Liver (tissue), 9 donors: Measurements from ENCODE around the gene PKP1. TPM values are rescaled to one million over a fixed set of nuclear protein-coding genes. Genes with fewer than 3 reads are reported as not detected.

ENCODE experiments used
- DNase-seq: peaks from one replicate; pipeline ENCODE4 v3.0.0-alpha.2; 2017; ENCODE audit warnings: low spot score
- H3K27ac ChIP-seq, 2 donors: one replicate each; pipeline ENCODE4 v1.7.0; 2013; ENCODE audit warnings: inconsistent platforms in 2 of 2, low read length in 2 of 2, control low read depth in 1 of 2, low read depth in 1 of 2, mild to moderate bottlenecking in 1 of 2
- H3K27me3 ChIP-seq, 4 donors: one replicate each; pipeline versions ENCODE4 v1.6.1 to v1.7.0; 2013; ENCODE audit warnings: low read length in 3 of 4, inconsistent platforms in 1 of 4, mild to moderate bottlenecking in 1 of 4, moderate library complexity in 1 of 4; ENCODE audit not compliant: control insufficient read depth in 4 of 4, insufficient read depth in 4 of 4
- H3K36me3 ChIP-seq, 4 donors: one replicate each; pipeline versions ENCODE4 v1.6.1 to v1.7.0; 2013; ENCODE audit warnings: low read length in 3 of 4, mild to moderate bottlenecking in 3 of 4, low read depth in 1 of 4, moderate library complexity in 1 of 4; ENCODE audit not compliant: control insufficient read depth in 4 of 4, insufficient read depth in 3 of 4
- H3K4me1 ChIP-seq, 4 donors: one replicate each; pipeline versions ENCODE4 v1.6.1 to v1.7.0; 2013; ENCODE audit warnings: low read length in 3 of 4, mild to moderate bottlenecking in 3 of 4, moderate library complexity in 1 of 4; ENCODE audit not compliant: control insufficient read depth in 4 of 4, insufficient read depth in 4 of 4
- H3K4me3 ChIP-seq, 3 donors: one replicate each; pipeline versions ENCODE4 v1.6.1 to v1.7.0; 2013; ENCODE audit warnings: low read length in 3 of 3, control low read depth in 1 of 3, low read depth in 1 of 3, mild to moderate bottlenecking in 1 of 3
- H3K9ac ChIP-seq, 2 donors: one replicate each; pipeline ENCODE4 v1.7.0; 2013; ENCODE audit warnings: low read length in 2 of 2, mild to moderate bottlenecking in 2 of 2, moderate library complexity in 2 of 2, control low read depth in 1 of 2, low read depth in 1 of 2
- H3K9me3 ChIP-seq, 4 donors: one replicate each; pipeline versions ENCODE4 v1.6.1 to v1.7.0; 2013; ENCODE audit warnings: low read length in 3 of 4; ENCODE audit not compliant: control insufficient read depth in 4 of 4
- EGR1 ChIP-seq, 2 donors: IDR thresholded peaks; 2 replicates each; pipeline ENCODE4 v1.6.1; 2016 to 2018; ENCODE audit warnings: antibody characterized with exemption in 2 of 2, low read depth in 2 of 2
- FOXA1 ChIP-seq: IDR thresholded peaks from 2 replicates; pipeline ENCODE4 v1.6.1; 2016; ENCODE audit warnings: antibody characterized with exemption
- FOXA2 ChIP-seq: IDR thresholded peaks from 2 replicates; pipeline ENCODE4 v1.6.1; 2016; ENCODE audit warnings: antibody characterized with exemption
- GABPA ChIP-seq, 2 donors: IDR thresholded peaks in 1 of 2; conservative IDR thresholded peaks in 1 of 2; 2 replicates each; pipeline ENCODE4 v1.6.1; 2016; ENCODE audit warnings: antibody characterized with exemption in 2 of 2, mild to moderate bottlenecking in 1 of 2, moderate library complexity in 1 of 2
- HNF4A ChIP-seq, 2 donors: conservative IDR thresholded peaks; 2 replicates each; pipeline ENCODE4 v1.6.1; 2016; ENCODE audit warnings: antibody characterized with exemption in 2 of 2, mild to moderate bottlenecking in 2 of 2
- HNF4G ChIP-seq: IDR thresholded peaks from 2 replicates; pipeline ENCODE4 v1.6.1; 2016; ENCODE audit warnings: antibody characterized with exemption
- JUND ChIP-seq, 2 donors: IDR thresholded peaks; 2 replicates each; pipeline ENCODE4 v1.6.1; 2016; ENCODE audit warnings: antibody characterized with exemption in 2 of 2
- MAX ChIP-seq: IDR thresholded peaks from 2 replicates; pipeline ENCODE4 v1.6.1; 2016; ENCODE audit warnings: antibody characterized with exemption
- NR2F2 ChIP-seq: IDR thresholded peaks from 2 replicates; pipeline ENCODE4 v1.6.1; 2016; ENCODE audit warnings: antibody characterized with exemption
- RAD21 ChIP-seq, 2 donors: IDR thresholded peaks; 2 replicates each; pipeline ENCODE4 v1.6.1; 2016; ENCODE audit warnings: antibody characterized with exemption in 2 of 2, mild to moderate bottlenecking in 2 of 2
- REST ChIP-seq: IDR thresholded peaks from 2 replicates; pipeline ENCODE4 v1.6.1; 2016; ENCODE audit warnings: antibody characterized with exemption, mild to moderate bottlenecking
- RXRA ChIP-seq, 2 donors: IDR thresholded peaks; 2 replicates each; pipeline ENCODE4 v1.6.1; 2017 to 2018; ENCODE audit warnings: antibody characterized with exemption in 2 of 2, mild to moderate bottlenecking in 1 of 2
- SP1 ChIP-seq: IDR thresholded peaks from 2 replicates; pipeline ENCODE4 v1.6.1; 2018; ENCODE audit warnings: antibody characterized with exemption, mild to moderate bottlenecking
- TAF1 ChIP-seq: conservative IDR thresholded peaks from 2 replicates; pipeline ENCODE4 v1.6.1; 2016; ENCODE audit warnings: antibody characterized with exemption, mild to moderate bottlenecking
- YY1 ChIP-seq: IDR thresholded peaks from 2 replicates; pipeline ENCODE4 v1.6.1; 2016; ENCODE audit warnings: antibody characterized with exemption, mild to moderate bottlenecking
- ZBTB33 ChIP-seq: IDR thresholded peaks from 2 replicates; pipeline ENCODE4 v1.6.1; 2016; ENCODE audit warnings: antibody characterized with exemption
- WGBS: extraction: QIAGEN DNeasy Blood & Tissue Kit; methylation state at CpG from one replicate; pipeline ENCODE4 v1.1.7; 2013; 5-methylcytosine and 5-hydroxymethylcytosine counted together
- polyA plus RNA-seq, 2 donors: library from polyadenylated mRNA; stranded (reverse) in 1 of 2; unstranded in 1 of 2; fragments of 200-250 nt in 1 of 2; fragments of >200 nt in 1 of 2; fragmentation: Nextera tagmentation in 1 of 2; extraction: Ambion mirVana in 1 of 2; gene quantifications; one replicate each; pipeline versions ENCODE4 v1.2.1 to v1.2.3, GENCODE V29; 2013 to 2015
- total RNA-seq, 2 donors: library from RNA; depleted of rRNA; stranded (reverse); fragments of >200 nt; gene quantifications; one replicate each; pipeline ENCODE4 v1.2.3, GENCODE V29; 2014
- TF ChIP-seq, protein P1 (sequence below): fragments of 150-350 bp; IDR thresholded peaks from 2 replicates; pipeline ENCODE4 v1.5.1; 2017; ENCODE audit warnings: improper control_type of control experiment, low read depth, low read length; ENCODE audit not compliant: missing input control
- TF ChIP-seq, protein P2 (sequence below): IDR thresholded peaks from 2 replicates; pipeline ENCODE4 v1.6.1; 2016; ENCODE audit warnings: antibody characterized with exemption
- donor health status: healthy.
- donor health status: healthy.
- donor health status: healthy.
- donor health status: healthy.
- donor health status: healthy.

The PKP1 gene
- total and polyA plus RNA-seq, 4 donors: 0.01 TPM; not detected in 3

GRCh38 chr1:201307760-201308499 lies 24.6 kb downstream of the PKP1 start (continued):
- TF ChIP-seq REST: no peak
- no peak for TF ChIP-seq RXRA (IDR thresholded peaks at IDR 0.05)
- TF ChIP-seq FOXA2: no peak
- TF ChIP-seq TAF1: no peak

GRCh38 chr1:201309416-201309815 lies 26.1 kb downstream of the PKP1 start:
- DNase-seq: peak; percentile 51
- WGBS: 2% methylated on average over 9 of the region's 9 CpGs
- Histone ChIP-seq H3K27me3 (no peaks in the 10 kb centered on the region), H3K36me3 (no peaks in the 10 kb centered on the region), H3K9me3 (no peaks in the 10 kb centered on the region), H3K9ac (no peak overlapping the region), H3K27ac (peak overlapping the region; percentile 17 to 52), H3K4me3 (no peak overlapping the region), H3K4me1 (peaks cover 0 to 10% (median 5%) of the 10 kb centered on the region in 4 donors)
- TF ChIP-seq MAX (peak; percentile 93), FOXA2 (peak; percentile 56), HNF4G (no peak), TAF1 (no peak), FOXA1 (peak; percentile 45), HNF4A (conservative IDR thresholded peaks at IDR 0.05) (peak; percentile 57 to 80), RXRA (IDR thresholded peaks at IDR 0.05) (peak; percentile 60 to 88), GABPA (IDR thresholded peaks at IDR 0.05 in 1 of 2, conservative IDR thresholded peaks at IDR 0.05 in 1 of 2) (peak in 1 of 2 donors; percentile 53), JUND (IDR thresholded peaks at IDR 0.05) (peak in 1 of 2 donors; percentile 62), REST (peak; percentile 63), YY1 (peak; percentile 88), SP1 (peak; percentile 85), EGR1 (IDR thresholded peaks at IDR 0.05; ENCODE audit: low read depth in 2 of 2) (peak in 1 of 2 donors; percentile 92), NR2F2 (no peak), ZBTB33 (peak; percentile 74), RAD21 (IDR thresholded peaks at IDR 0.05) (peak; percentile 58 to 64)
- TF ChIP-seq, protein P1, sequence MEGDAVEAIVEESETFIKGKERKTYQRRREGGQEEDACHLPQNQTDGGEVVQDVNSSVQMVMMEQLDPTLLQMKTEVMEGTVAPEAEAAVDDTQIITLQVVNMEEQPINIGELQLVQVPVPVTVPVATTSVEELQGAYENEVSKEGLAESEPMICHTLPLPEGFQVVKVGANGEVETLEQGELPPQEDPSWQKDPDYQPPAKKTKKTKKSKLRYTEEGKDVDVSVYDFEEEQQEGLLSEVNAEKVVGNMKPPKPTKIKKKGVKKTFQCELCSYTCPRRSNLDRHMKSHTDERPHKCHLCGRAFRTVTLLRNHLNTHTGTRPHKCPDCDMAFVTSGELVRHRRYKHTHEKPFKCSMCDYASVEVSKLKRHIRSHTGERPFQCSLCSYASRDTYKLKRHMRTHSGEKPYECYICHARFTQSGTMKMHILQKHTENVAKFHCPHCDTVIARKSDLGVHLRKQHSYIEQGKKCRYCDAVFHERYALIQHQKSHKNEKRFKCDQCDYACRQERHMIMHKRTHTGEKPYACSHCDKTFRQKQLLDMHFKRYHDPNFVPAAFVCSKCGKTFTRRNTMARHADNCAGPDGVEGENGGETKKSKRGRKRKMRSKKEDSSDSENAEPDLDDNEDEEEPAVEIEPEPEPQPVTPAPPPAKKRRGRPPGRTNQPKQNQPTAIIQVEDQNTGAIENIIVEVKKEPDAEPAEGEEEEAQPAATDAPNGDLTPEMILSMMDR: no peak
- TF ChIP-seq, protein P2, sequence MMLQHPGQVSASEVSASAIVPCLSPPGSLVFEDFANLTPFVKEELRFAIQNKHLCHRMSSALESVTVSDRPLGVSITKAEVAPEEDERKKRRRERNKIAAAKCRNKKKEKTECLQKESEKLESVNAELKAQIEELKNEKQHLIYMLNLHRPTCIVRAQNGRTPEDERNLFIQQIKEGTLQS: no peak
